SW480 (cell line): ENCODE measurements around the gene ADRB1.

Source experiments
- DNase-seq: peaks from one replicate; pipeline ENCODE4 v3.0.0-alpha.2; 2016; ENCODE audit warnings: low spot score

The ADRB1 gene

GRCh38 chr10:114026189-114027040, 17.3 kb upstream of the ADRB1 start:
- peak; percentile 83 for DNase-seq

- no peak for DNase-seq
Measured at GRCh38 chr10:114027041-114027394, 16.6 kb upstream of the ADRB1 start.

DNA sequence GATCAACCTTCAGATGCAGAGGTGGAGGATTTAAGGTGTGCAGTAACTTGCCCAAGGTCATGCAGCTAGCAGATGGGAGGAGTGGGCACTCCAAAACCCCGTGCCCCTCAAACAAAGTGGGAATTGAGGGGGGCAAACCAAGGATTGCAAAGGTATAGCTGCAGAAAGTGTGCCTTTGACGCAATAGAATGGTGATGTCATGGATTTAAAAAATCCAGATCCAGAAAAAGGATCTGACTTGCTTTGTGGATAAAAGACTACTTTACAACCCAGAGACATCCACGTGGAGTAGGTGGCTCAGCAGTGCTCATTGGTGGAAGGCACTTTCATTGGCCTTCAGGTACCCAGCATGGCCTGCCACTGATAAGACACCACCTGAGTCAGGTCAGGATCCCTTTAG, 15.7 kb upstream of the ADRB1 start:
- no peak for DNase-seq

DNA sequence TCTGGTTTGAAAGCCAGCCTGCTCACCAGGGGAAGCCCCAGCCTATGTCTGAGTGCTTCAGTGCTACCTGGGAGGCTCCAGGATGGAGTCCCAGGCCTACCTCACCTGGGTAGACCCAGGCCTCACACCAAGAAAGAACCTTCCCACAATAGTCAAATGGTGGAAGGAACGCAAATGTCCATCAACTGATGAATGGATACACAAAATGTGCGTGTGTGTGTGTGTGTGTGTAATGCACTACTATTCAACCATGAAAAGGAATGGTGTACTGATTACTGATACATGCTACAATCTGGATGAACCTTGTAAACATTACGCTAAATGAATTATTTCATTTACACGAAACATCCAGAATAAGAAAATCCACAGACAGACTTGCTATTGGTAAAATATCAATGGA, 15.2 kb upstream of the ADRB1 start:
- no peak for DNase-seq

- no peak for DNase-seq
Measured at GRCh38 chr10:114029655-114030054, 14.0 kb upstream of the ADRB1 start.

- DNase-seq: no peak
Measured at GRCh38 chr10:114030140-114030539, 13.5 kb upstream of the ADRB1 start.

DNA sequence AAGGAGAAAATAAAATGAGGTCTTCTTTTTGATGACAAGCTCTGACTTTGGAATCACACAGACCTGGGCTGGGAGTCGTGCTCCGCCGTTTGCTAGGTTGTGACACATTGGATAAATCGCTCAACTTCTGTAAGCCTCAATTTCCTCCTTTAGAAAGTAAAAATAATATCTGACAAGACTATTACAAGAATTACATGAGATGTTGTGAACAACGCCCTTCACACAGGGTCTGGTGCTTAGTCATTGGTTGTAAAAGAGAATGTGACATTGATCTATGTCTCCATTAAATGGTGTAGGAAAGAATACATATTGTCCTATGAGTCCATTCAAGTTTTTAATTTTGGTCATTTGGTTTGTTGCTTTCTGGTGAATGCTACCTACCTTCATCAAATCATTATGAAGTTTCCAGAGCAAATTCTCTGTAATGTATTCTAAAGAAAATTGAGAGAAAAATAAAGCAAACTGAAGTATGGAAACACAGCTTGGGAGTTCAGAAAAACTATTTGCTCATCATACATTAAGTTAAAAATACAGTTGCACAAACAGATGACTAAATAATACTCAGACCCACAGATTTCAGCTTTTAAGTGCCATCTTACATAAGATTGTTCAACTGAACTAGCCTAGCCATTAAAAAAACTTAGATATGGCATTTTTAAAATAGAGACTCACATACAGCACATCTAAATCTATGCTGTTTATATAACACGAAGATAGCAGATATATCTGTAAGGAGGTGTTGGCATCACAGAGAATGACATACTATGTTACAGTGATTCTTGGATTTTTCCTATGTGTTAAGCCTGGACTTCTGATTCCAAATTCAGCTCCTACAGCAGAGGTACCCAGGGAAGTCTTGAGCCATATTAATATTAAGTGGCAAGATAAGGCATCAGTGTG, 12.3 kb upstream of the ADRB1 start:
- DNase-seq: no peak

- no peak for DNase-seq
Measured at GRCh38 chr10:114033566-114033965, 10.1 kb upstream of the ADRB1 start.

- no peak for DNase-seq
Measured at GRCh38 chr10:114034923-114035645, 8.6 kb upstream of the ADRB1 start.

DNA sequence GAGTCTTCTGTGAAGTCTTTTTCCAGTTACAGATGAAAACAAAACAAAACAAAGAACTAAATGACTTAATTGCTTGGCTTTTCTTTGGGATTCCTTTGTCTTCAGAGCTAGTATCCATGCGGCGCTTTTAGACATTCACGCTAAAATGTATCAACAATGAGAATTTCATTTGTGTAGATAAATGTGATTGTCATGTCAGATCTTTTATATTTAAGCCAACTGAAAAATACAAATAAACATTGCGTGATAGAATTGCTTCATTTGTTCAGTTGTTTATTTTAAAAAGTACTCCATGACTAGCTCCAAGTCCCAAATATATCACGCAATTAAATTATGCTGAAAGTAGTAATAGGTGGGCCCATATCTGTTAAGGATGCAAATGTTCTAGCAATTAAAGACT, 7.9 kb upstream of the ADRB1 start:
- no peak for DNase-seq

- no peak for DNase-seq
Measured at GRCh38 chr10:114038819-114039218, 4.8 kb upstream of the ADRB1 start.

GRCh38 chr10:114041166-114041565, 2.5 kb upstream of the ADRB1 start:
- no peak for DNase-seq

DNA sequence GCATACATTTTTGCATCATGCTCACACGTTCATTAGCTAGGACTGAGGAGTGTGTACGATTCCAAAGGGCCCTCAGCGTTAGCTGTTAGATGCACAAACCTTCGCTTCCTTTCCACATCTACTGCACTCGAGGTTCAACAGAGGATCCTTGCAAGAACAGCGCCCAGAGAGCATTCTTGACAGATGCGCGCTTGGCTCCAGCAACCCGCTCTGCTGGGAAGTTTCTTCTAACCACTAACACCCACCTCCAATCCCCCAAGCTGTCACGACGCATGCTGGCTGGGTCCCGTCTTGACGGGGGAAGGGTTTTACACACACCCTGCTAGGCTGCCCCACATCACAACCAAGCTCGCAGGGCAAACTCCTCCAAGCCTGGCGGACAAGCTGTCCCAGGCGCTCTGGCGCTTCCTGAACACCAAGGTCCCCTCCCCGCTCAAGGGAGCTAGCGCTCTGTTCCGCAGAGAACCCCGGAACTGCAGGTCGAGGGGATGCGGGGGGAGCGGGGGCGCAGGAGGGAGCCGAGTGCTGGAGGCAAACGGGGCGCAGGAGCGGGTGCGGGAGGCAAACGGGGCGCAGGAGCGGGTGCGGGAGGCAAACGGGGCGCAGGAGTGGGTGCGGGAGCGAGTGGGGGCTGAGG, 653 bp upstream of the ADRB1 start:
- DNase-seq: peak; percentile 55

- DNase-seq: no peak
Measured at GRCh38 chr10:114044247-114045135, 825 bp downstream of the ADRB1 start.

GRCh38 chr10:114045136-114046086, 1.7 kb downstream of the ADRB1 start:
- peak; percentile 44 for DNase-seq

DNA sequence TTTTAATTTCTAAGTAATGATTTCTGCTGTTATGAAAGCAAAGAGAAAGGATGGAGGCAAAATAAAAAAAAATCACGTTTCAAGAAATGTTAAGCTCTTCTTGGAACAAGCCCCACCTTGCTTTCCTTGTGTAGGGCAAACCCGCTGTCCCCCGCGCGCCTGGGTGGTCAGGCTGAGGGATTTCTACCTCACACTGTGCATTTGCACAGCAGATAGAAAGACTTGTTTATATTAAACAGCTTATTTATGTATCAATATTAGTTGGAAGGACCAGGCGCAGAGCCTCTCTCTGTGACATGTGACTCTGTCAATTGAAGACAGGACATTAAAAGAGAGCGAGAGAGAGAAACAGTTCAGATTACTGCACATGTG, 2.4 kb downstream of the ADRB1 start:
- no peak for DNase-seq

DNA sequence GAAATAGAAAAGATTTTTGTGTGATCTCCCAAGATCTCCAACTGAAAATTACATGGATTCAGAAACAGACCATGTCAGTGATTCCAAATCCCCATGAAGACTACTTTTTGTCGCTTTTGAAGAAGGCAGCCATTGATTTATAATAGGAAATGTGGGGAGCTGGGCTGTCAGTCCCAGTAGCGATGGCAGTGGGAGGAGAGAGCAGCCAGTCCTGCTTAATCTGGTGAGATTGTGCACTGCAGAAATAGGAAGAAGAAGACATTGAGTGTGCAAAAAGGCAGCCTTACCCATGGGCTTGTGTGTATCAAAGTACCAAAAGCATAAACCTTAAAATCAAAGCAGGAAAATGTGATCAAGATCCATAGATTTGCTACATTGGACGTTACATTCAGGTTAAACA, 4.8 kb downstream of the ADRB1 start:
- no peak for DNase-seq

DNA sequence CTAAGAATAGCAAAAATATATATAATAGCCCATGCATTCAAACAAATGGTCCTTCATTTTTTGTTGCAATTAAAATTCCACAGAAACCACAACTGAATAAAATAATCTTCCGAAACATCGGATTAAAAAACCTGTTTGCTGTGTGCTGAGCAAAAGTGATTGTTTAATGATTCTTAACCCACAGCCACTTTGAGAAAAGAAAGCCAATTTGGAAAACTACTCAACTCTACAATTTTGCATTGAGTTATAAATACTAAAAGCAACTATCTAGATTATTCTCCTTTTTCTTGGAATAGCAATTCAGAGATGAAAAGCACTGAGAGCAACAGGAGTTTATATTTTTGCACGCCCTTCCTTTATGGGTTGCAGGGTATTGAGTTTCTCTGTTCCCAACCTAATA, 8.0 kb downstream of the ADRB1 start:
- no peak for DNase-seq

- DNase-seq: no peak
Measured at GRCh38 chr10:114052255-114052654, 8.6 kb downstream of the ADRB1 start.

DNA sequence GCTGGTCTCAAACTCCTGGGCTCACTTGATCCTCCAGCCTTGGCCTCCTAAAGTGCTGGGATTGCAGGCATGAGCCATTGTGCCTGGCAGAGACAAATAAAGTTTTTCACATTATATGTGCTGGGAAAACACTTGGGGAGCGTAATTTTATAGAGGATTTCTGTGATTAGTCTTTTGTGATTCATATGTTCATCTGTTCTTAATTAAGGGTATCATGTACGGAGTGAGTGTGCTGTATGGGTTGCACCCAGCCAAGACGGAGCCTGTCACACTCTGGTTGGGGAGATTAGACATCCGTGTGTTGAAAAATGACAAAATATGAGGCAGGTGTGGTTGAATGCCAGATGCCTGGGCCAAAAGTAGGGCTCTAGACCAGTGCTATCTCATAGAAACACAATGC, 10.3 kb downstream of the ADRB1 start:
- no peak for DNase-seq
